ENCODE results near the gene FGD6.
"Not testable (repeated sequence)": the region's sequence is repeated elsewhere in the genome, so short reads cannot be mapped to it uniquely, and the experiment has no call there.

Gene FGD6

GRCh38 chr12:95177201-95177768, 40.0 kb downstream of the FGD6 start:
- DNase-seq, result no peak

GRCh38 chr12:95173392-95174251, 43.6 kb downstream of the FGD6 start:
- DNase-seq, result peak in 3 of 4 experiments; percentile 19 to 42 (median 30)

- DNase-seq, result peak; percentile 73 to 85 (median 82)
Observed at GRCh38 chr12:95169368-95169767, 47.9 kb downstream of the FGD6 start.

- no peak for DNase-seq
Observed at GRCh38 chr12:95168746-95169145, 48.5 kb downstream of the FGD6 start.

GRCh38 chr12:95164656-95165055, 52.6 kb downstream of the FGD6 start:
- no peak for DNase-seq

GRCh38 chr12:95158919-95159318, 58.3 kb downstream of the FGD6 start:
- no peak for DNase-seq

DNA sequence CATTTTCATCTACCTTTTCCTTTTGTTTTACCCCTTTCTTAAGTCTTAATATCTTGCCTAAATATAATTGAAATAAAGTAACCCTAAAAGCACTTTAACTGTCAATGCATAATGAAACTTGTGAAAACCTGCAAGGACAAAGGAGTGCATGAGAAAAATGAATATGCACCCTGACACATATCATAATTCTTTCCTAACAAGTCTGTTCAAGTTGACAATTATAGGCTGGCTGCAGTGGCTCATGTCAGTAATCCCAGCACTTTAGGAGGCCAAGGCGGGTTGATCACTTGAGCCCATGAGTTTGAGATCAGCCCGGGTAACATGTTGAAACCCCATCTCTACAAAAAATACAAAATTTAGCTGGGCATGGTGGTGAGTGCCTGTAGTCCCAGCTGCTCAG, 65.4 kb downstream of the FGD6 start:
- DNase-seq, result no peak

DNA sequence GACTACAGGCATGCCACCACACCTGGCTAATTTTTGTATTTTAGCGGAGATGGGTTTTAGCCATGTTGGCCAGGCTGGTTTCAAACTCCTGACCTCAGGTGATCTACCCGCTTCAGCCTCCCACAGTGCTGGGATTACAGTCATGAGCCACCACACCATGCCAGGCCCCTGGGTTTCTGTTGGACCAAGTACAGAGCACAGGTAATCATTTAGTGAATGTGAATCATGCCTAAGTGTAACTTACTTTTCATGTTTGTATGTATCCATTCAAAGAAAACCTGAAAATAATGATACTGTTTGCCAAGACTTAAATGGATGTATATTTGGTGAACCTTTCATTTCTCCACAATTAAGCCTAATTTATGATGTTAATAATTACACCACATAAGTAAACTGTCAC, 65.9 kb downstream of the FGD6 start:
- DNase-seq, result no peak

GRCh38 chr12:95150501-95150900, 66.8 kb downstream of the FGD6 start:
- DNase-seq, result no peak

DNA sequence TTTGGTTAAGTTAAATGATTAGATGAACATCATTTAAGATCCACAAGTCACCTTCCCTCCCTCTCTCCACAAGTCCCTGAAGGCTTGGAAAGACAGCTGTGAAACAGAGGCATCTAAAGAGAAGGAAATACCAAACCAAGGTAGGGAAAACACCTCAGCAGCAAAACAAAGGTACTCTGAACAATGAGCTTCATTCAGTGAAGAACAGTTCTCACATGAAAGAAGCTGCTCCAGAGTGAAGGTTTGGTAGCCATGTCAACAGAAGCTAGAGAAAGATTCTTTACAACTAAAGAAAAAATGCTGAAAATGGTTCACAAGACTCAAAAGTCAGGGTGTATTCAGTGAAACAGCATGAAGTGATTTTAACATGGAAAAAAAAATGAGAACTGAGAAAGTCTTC, 69.4 kb downstream of the FGD6 start:
- no peak for DNase-seq

GRCh38 chr12:95146769-95147168, 70.5 kb downstream of the FGD6 start:
- DNase-seq, result no peak

DNA sequence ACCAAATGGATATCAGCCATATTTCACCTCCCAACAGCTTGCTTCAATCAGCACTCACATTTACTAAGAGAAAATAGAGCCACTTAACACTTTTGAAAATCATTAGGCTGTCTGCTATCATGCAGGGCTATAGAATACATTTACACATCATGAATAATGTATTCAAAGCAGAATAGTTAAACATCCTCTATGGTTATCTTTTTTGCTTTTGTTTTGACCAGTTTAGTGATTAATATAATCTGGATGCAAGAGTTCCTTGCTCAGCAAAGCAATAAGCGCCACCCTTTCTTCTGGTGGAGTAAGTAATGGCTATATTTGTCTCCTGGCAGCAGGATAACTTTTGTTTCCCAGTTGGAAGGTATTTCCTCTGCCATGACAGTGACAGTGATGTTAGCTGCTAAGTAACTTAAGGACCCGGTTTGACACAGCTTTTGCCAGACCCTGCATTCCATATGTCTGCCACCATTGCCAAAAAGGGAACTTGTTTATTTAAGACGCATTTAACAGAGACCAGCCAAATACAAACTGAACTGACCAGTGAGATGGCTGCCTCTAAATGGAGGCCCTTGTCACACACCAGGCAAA, 73.6 kb downstream of the FGD6 start:
- no peak for DNase-seq

GRCh38 chr12:95142431-95143151, 74.7 kb downstream of the FGD6 start:
- no peak for DNase-seq

DNA sequence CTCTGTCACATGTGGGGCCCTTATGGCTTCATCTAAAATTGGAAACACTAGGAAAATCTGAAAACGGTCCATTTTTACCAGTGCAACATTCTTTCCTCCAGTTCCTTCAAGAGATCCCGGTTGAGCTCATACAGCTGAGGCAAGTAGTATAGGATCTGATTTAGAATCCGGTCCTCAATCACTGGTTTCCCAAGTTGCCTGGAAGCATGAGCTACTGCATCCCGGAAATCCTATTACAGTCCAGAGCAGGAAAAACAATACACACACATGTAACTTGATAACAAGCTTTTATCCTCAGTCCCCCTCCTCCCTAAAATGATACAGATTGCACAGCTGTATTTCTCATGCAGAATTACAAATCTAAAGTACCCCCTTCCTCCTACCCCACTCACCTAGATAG, 76.0 kb downstream of the FGD6 start:
- no peak for DNase-seq

DNA sequence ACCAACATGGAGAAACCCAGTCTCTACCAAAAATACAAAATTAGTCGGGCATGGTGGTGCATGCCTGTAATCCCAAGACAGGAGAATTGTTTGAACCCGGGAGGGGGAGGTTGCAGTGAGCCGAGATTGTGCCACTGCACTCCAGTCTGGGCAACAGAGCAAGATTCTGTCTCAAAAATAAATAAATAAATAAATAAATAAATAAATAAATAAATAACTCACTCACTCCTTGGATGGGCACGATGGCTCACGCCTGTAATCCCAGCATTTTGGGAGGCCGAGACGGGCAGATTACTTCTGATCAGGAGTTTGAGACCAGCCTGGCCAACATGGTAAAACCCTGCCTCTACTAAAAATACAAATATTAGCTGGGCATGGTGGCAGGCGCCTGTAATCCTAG, 79.2 kb downstream of the FGD6 start:
- not testable (repeated sequence) for DNase-seq

GRCh38 chr12:95136598-95136997, 80.7 kb downstream of the FGD6 start:
- DNase-seq, result no peak

GRCh38 chr12:95134085-95134484, 83.2 kb downstream of the FGD6 start:
- no peak for DNase-seq

DNA sequence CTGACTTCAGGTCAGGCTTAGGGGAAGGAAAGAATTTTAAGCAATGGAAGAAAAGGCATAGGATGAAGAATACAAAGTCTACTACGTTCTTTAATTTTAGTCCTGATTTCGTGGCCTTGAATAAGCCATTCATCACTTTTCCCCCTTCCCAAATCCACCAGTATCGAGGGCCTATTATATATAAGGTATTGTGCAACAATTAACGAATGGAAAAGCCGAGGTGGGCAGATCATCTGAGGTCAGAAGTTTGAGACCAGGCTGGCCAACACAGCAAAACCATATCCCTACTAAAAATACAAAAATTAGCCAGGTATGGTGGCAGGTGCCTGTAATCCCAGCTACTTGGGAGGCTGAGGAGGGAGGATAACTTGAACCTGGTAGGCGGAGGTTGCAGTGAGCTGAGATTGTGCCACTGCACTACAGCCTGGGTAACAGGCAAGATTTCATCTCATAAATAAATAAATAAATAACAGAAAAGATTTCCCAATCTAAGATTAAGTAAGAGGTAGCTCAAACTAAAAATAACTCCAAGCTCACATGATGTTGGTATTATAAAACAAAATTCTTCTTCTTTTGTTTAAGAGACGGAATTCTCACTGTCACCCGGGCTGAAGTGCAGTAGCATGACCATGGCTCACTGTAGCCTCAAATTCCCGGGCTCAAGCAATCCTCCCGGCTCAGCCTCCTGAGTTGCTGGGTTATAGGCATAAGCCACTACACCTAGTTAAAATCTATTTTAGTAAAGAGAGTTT, 85.5 kb downstream of the FGD6 start:
- DNase-seq, result peak; percentile 64 to 88 (median 77)

DNA sequence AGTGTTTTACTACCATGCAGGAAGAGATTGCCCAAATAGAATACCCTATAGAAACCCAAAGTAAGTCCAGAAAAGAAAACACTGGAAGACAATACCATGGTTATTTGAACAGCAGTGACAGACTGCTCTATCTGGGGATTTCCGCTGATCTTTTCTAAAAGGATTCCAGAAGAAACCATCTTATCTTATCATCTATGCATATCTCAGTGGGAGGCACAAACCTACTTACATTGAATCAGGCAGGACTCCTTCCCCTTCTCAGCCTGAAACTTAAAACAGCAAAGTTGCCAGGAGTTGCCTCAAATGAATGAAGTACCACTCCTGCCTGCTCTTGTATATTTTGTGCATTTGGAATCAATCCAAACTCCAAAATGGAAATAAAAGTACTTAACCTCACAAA, 87.2 kb downstream of the FGD6 start:
- no peak for DNase-seq

DNA sequence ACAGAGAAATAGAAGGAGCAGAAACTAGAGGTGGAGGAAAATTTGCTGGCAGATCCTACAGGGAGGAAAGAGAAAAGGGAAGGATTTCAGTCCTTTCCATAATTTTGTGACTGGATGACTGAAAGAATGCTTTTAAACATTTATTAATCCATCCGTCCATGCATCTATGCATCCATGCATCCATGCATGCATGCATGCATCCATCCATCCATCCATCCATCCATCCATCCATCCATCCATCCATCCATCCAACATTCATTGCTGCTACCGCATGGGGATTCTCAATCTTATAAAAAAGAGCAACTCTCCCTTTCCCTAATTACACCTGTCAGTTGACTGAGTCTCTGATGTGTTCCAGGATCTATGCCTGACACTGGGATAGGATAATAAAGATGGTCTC, 88.2 kb downstream of the FGD6 start:
- DNase-seq, result no peak

DNA sequence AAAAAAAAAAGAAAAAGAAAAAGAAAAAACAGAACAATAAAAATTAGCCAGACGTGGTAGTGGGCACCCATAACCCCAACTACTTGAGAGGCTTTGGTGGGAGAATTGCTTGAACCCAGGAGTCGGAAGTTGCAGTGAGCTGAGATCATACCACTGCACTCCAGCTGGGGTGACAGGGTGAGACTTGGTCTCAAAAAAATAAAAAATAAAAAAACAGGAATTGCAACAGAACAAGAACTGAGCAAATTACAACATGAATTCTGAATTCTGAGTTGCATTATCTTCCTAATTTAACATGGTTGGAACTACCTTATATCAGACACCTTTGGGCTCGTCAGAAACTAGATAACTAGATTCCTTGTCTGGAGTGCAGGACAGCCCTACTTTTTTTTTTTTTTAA, 90.5 kb downstream of the FGD6 start:
- DNase-seq, result peak; percentile 10 to 65 (median 50)

DNA sequence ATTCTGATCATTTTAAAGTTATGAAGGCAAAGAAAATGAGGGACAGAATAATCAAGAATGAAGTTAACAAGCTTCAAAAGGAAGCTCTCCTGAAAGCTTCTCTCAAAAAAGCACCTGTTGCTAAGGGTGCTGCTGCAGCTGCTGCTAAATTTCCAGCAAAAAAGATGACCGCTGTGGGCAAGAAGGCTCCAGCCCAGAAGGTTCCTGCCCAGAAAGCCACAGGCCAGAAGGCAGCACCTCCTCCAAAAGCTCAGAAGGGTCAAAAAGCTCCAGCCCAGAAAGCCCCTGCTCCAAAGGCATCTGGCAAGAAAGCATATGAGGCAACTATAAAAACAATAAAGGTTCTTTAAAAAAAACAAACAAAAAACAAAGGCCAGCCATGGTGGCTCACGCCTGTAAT, 91.2 kb downstream of the FGD6 start:
- no peak for DNase-seq

GRCh38 chr12:95124106-95124505, 93.2 kb downstream of the FGD6 start:
- no peak for DNase-seq

Measured in suppressor macrophage (primary cell).